Measurements from ENCODE around the gene EIF2B1. TPM values are rescaled to one million over a fixed set of nuclear protein-coding genes. Genes with fewer than 3 reads are reported as not detected.
"Not testable (repeated sequence)": the region's sequence is repeated elsewhere in the genome, so short reads cannot be mapped to it uniquely, and the experiment has no call there.

EIF2B1 gene
- total RNA-seq, 6 experiments from 2014 or later: 48.7 to 51.9 (median 50.3) TPM

- H3K9me3 Mint-ChIP-seq: no peaks in the 10 kb centered on the region
- peak overlapping the region; percentile 26; the same call in 1 of the 2 replicates for H3K27ac Mint-ChIP-seq
- H3K4me1 Mint-ChIP-seq (ENCODE audit: low read depth): peaks cover 21% of the 10 kb centered on the region
- H3K27me3 Mint-ChIP-seq (ENCODE audit: insufficient read depth): peaks cover 4% of the 10 kb centered on the region
- DNase-seq: no peak
- peaks cover 36% of the 10 kb centered on the region for H3K36me3 Mint-ChIP-seq (ENCODE audit: low read depth)
- no peak for TF ChIP-seq CTCF (IDR thresholded peaks at IDR 0.05)
- H3K4me3 Mint-ChIP-seq: no peak overlapping the region
Measured at GRCh38 chr12:123597100-123597499, 36.4 kb downstream of the EIF2B1 start.

- no peaks in the 10 kb centered on the region for H3K9me3 Mint-ChIP-seq
- H3K4me1 Mint-ChIP-seq (ENCODE audit: low read depth): peaks cover 30% of the 10 kb centered on the region
- peak overlapping the region; percentile 61 for H3K27ac Mint-ChIP-seq
- H3K36me3 Mint-ChIP-seq (ENCODE audit: low read depth): peaks cover 47% of the 10 kb centered on the region
- H3K27me3 Mint-ChIP-seq (ENCODE audit: insufficient read depth): peaks cover 3% of the 10 kb centered on the region; the same call in 1 of the 2 replicates
- DNase-seq: no peak
- TF ChIP-seq CTCF (IDR thresholded peaks at IDR 0.05): no peak
- H3K4me3 Mint-ChIP-seq: no peak overlapping the region
Measured at GRCh38 chr12:123595729-123596128, 37.8 kb downstream of the EIF2B1 start.

GRCh38 chr12:123591702-123592481 lies 41.6 kb downstream of the EIF2B1 start:
- H3K27me3 Mint-ChIP-seq (ENCODE audit: insufficient read depth): peaks cover 3% of the 10 kb centered on the region; the same call in 1 of the 2 replicates
- H3K9me3 Mint-ChIP-seq: no peaks in the 10 kb centered on the region
- no peak for TF ChIP-seq CTCF (IDR thresholded peaks at IDR 0.05)
- H3K27ac Mint-ChIP-seq: peak overlapping the region; percentile 50
- DNase-seq: no peak
- peaks cover 47% of the 10 kb centered on the region for H3K4me1 Mint-ChIP-seq (ENCODE audit: low read depth)
- H3K36me3 Mint-ChIP-seq (ENCODE audit: low read depth): peaks cover 50% of the 10 kb centered on the region
- no peak overlapping the region for H3K4me3 Mint-ChIP-seq

GRCh38 chr12:123580772-123581171 lies 52.7 kb downstream of the EIF2B1 start:
- H3K4me1 Mint-ChIP-seq (ENCODE audit: low read depth): peaks cover 38% of the 10 kb centered on the region

GRCh38 chr12:123578829-123579228 lies 54.7 kb downstream of the EIF2B1 start:
- not testable (repeated sequence) for H3K27ac Mint-ChIP-seq; DNase-seq; H3K9me3 Mint-ChIP-seq; H3K4me3 Mint-ChIP-seq; H3K27me3 Mint-ChIP-seq (ENCODE audit: insufficient read depth)
- H3K36me3 Mint-ChIP-seq (ENCODE audit: low read depth): peaks cover 15% of the 10 kb centered on the region
- peaks cover 29% of the 10 kb centered on the region for H3K4me1 Mint-ChIP-seq (ENCODE audit: low read depth)

More at GRCh38 chr12:123580772-123581171, 52.7 kb downstream of the EIF2B1 start:
- no peak overlapping the region for H3K4me3 Mint-ChIP-seq
- H3K27me3 Mint-ChIP-seq (ENCODE audit: insufficient read depth): peaks cover 3% of the 10 kb centered on the region; the same call in 1 of the 2 replicates
- H3K36me3 Mint-ChIP-seq (ENCODE audit: low read depth): peaks cover 23% of the 10 kb centered on the region
- H3K9me3 Mint-ChIP-seq: no peaks in the 10 kb centered on the region
- no peak for DNase-seq
- TF ChIP-seq CTCF (IDR thresholded peaks at IDR 0.05): no peak
- peak overlapping the region; percentile 6 for H3K27ac Mint-ChIP-seq

GRCh38 chr12:123578243-123578642 lies 55.2 kb downstream of the EIF2B1 start:
- no peak overlapping the region for H3K27ac Mint-ChIP-seq
- peaks cover 3% of the 10 kb centered on the region; the same call in 1 of the 2 replicates for H3K27me3 Mint-ChIP-seq (ENCODE audit: insufficient read depth)
- H3K9me3 Mint-ChIP-seq: no peaks in the 10 kb centered on the region
- H3K36me3 Mint-ChIP-seq (ENCODE audit: low read depth): peaks cover 15% of the 10 kb centered on the region
- no peak for DNase-seq
- H3K4me1 Mint-ChIP-seq (ENCODE audit: low read depth): peaks cover 29% of the 10 kb centered on the region
- TF ChIP-seq CTCF (IDR thresholded peaks at IDR 0.05): no peak
- no peak overlapping the region for H3K4me3 Mint-ChIP-seq

All from HFFc6 (cell line).